Stimulated activated naive CD8-positive, alpha-beta T cell treated with anti-CD3 and anti-CD28 coated beads, Interleukin-15, amount 100 ng/mL, for 72 hours (primary cell): ENCODE data around the gene HCFC1R1.

Experiments
- ATAC-seq: fragments of 150-1000 bp; cut with Tn5 transposase; 2 replicates; pipeline ENCODE4 v1.10.0; 2021; ENCODE audit warnings: mild to moderate bottlenecking, moderate library complexity
- DNase-seq, 2 donors: peaks; one replicate each; pipeline ENCODE4 v3.0.0; 2021 to 2022
- H3K27ac Mint-ChIP-seq, 2 donors: one replicate each; pipeline ENCODE4 v1.8.0; 2022; ENCODE audit warnings: mild to moderate bottlenecking in 2 of 2, mixed read lengths in 2 of 2, moderate library complexity in 2 of 2
- H3K27me3 Mint-ChIP-seq: one replicate; pipeline ENCODE4 v1.8.0; 2022; ENCODE audit warnings: mixed read lengths
- H3K4me1 Mint-ChIP-seq: one replicate; pipeline ENCODE4 v1.8.0; 2022; ENCODE audit warnings: mild to moderate bottlenecking, mixed read lengths
- H3K4me3 Mint-ChIP-seq, 2 donors: one replicate each; pipeline ENCODE4 v1.8.0; 2022; ENCODE audit warnings: mild to moderate bottlenecking in 2 of 2, mixed read lengths in 2 of 2, moderate library complexity in 1 of 2
- H3K9me3 Mint-ChIP-seq, 2 donors: one replicate each; pipeline ENCODE4 v1.8.0; 2022; ENCODE audit warnings: mixed read lengths in 2 of 2

Gene HCFC1R1

GRCh38 chr16:3050487-3050886 lies 26.7 kb upstream of the HCFC1R1 start:
- Mint-ChIP-seq H3K4me3 (no peak overlapping the region), H3K27me3 (peaks cover 33% of the 10 kb centered on the region), H3K4me1 (peaks cover 65% of the 10 kb centered on the region), H3K9me3 (no peaks in the 10 kb centered on the region), H3K27ac (peak overlapping the region in 1 of 2 donors; percentile 35)
- no peak for ATAC-seq
- DNase-seq, result no peak

GRCh38 chr16:3049921-3050481 lies 26.3 kb upstream of the HCFC1R1 start:
- peaks cover 65% of the 10 kb centered on the region for H3K4me1 Mint-ChIP-seq
- H3K27ac Mint-ChIP-seq, result no peak overlapping the region
- ATAC-seq (no peak), DNase-seq (no peak)
- no peak overlapping the region for H3K4me3 Mint-ChIP-seq
- H3K27me3 Mint-ChIP-seq, result peaks cover 38% of the 10 kb centered on the region
- no peaks in the 10 kb centered on the region for H3K9me3 Mint-ChIP-seq

GRCh38 chr16:3047387-3047720 lies 23.6 kb upstream of the HCFC1R1 start:
- H3K4me1 Mint-ChIP-seq, result peaks cover 51% of the 10 kb centered on the region
- H3K27me3 Mint-ChIP-seq, result peaks cover 64% of the 10 kb centered on the region
- H3K9me3 Mint-ChIP-seq, result no peaks in the 10 kb centered on the region
- DNase-seq (no peak), ATAC-seq (peak; percentile 20)
- no peak overlapping the region for H3K27ac Mint-ChIP-seq
- peak overlapping the region in 1 of 2 donors; percentile 40 for H3K4me3 Mint-ChIP-seq

GRCh38 chr16:3046641-3047386 lies 23.1 kb upstream of the HCFC1R1 start:
- ATAC-seq (peak; percentile 43), DNase-seq (no peak)
- H3K27me3 Mint-ChIP-seq, result peaks cover 70% of the 10 kb centered on the region
- H3K4me1 Mint-ChIP-seq, result peaks cover 47% of the 10 kb centered on the region
- H3K9me3 Mint-ChIP-seq, result no peaks in the 10 kb centered on the region
- H3K27ac Mint-ChIP-seq, result peak overlapping the region in 1 of 2 donors; percentile 82
- peak overlapping the region; percentile 37 to 40 for H3K4me3 Mint-ChIP-seq

- no peaks in the 10 kb centered on the region for H3K9me3 Mint-ChIP-seq
- peak within 1 kb of the TSS; percentile 81 to 85 for H3K4me3 Mint-ChIP-seq
- ATAC-seq (peak; percentile 62), DNase-seq (peak in 1 of 2 donors; percentile 32)
- H3K27ac Mint-ChIP-seq, result peak within 1 kb of the TSS in 1 of 2 donors; percentile 82
- H3K4me1 Mint-ChIP-seq, result peaks cover 41% of the 10 kb centered on the region
- peaks cover 76% of the 10 kb centered on the region for H3K27me3 Mint-ChIP-seq
These were observed 22.3 kb upstream of the HCFC1R1 start, which contains the start of gene MMP25 for GRCh38 chr16:3045758-3046640. TSS of gene MMP25 (plus strand) at chr16:3046561. CDS start at chr16:3046918, 357 bp downstream.

GRCh38 chr16:3044708-3045107 lies 21.0 kb upstream of the HCFC1R1 start:
- Mint-ChIP-seq H3K4me3 (peak overlapping the region; percentile 81 to 85), H3K4me1 (peaks cover 36% of the 10 kb centered on the region), H3K9me3 (no peaks in the 10 kb centered on the region), H3K27me3 (peaks cover 89% of the 10 kb centered on the region), H3K27ac (peak overlapping the region in 1 of 2 donors; percentile 46)
- no peak for ATAC-seq
- no peak for DNase-seq

- ATAC-seq (no peak), DNase-seq (no peak)
- Mint-ChIP-seq H3K9me3 (no peaks in the 10 kb centered on the region), H3K4me3 (no peak overlapping the region), H3K27me3 (peaks cover 93% of the 10 kb centered on the region), H3K4me1 (peaks cover 25% of the 10 kb centered on the region), H3K27ac (no peak overlapping the region)
These were observed 18.6 kb upstream of the HCFC1R1 start for GRCh38 chr16:3042376-3042775.

GRCh38 chr16:3038896-3039295 lies 15.2 kb upstream of the HCFC1R1 start:
- Mint-ChIP-seq H3K9me3 (no peaks in the 10 kb centered on the region), H3K27ac (no peak overlapping the region), H3K4me3 (no peak overlapping the region), H3K4me1 (peaks cover 15% of the 10 kb centered on the region), H3K27me3 (peaks cover 97% of the 10 kb centered on the region)
- DNase-seq (no peak), ATAC-seq (no peak)

GRCh38 chr16:3038256-3038655 lies 14.5 kb upstream of the HCFC1R1 start:
- H3K27me3 Mint-ChIP-seq, result peaks cover 97% of the 10 kb centered on the region
- DNase-seq, result no peak
- ATAC-seq, result no peak
- H3K27ac Mint-ChIP-seq, result no peak overlapping the region
- H3K4me3 Mint-ChIP-seq, result no peak overlapping the region
- H3K4me1 Mint-ChIP-seq, result peaks cover 15% of the 10 kb centered on the region
- no peaks in the 10 kb centered on the region for H3K9me3 Mint-ChIP-seq

GRCh38 chr16:3036726-3037315 lies 13.1 kb upstream of the HCFC1R1 start, which contains the start of gene BICDL2:
TSS of gene BICDL2 (minus strand) at chr16:3036944. CDS start at chr16:3035496, 1,448 bp downstream.
- Mint-ChIP-seq H3K27me3 (peaks cover 97% of the 10 kb centered on the region), H3K4me3 (peak within 1 kb of the TSS; percentile 20 to 32), H3K9me3 (no peaks in the 10 kb centered on the region), H3K27ac (no peak within 1 kb of the TSS), H3K4me1 (peaks cover 26% of the 10 kb centered on the region)
- peak; percentile 15 for ATAC-seq
- DNase-seq, result no peak

- no peak overlapping the region for H3K27ac Mint-ChIP-seq
- H3K9me3 Mint-ChIP-seq, result no peaks in the 10 kb centered on the region
- H3K4me1 Mint-ChIP-seq, result peaks cover 28% of the 10 kb centered on the region
- ATAC-seq, result peak; percentile 23
- peaks cover 98% of the 10 kb centered on the region for H3K27me3 Mint-ChIP-seq
- peak overlapping the region in 1 of 2 donors; percentile 26 for H3K4me3 Mint-ChIP-seq
- DNase-seq, result no peak
These were observed 12.4 kb upstream of the HCFC1R1 start for GRCh38 chr16:3035972-3036725.

GRCh38 chr16:3035289-3035971 lies 11.7 kb upstream of the HCFC1R1 start:
- H3K27me3 Mint-ChIP-seq, result peaks cover 98% of the 10 kb centered on the region
- H3K4me3 Mint-ChIP-seq, result no peak overlapping the region
- no peak overlapping the region for H3K27ac Mint-ChIP-seq
- DNase-seq (no peak), ATAC-seq (no peak)
- H3K9me3 Mint-ChIP-seq, result no peaks in the 10 kb centered on the region
- H3K4me1 Mint-ChIP-seq, result peaks cover 32% of the 10 kb centered on the region

GRCh38 chr16:3032624-3033023 lies 8.9 kb upstream of the HCFC1R1 start:
- Mint-ChIP-seq H3K27me3 (peaks cover 96% of the 10 kb centered on the region), H3K4me1 (peaks cover 60% of the 10 kb centered on the region), H3K27ac (no peak overlapping the region), H3K4me3 (no peak overlapping the region), H3K9me3 (no peaks in the 10 kb centered on the region)
- ATAC-seq, result no peak
- no peak for DNase-seq
